K562 (cell line): ENCODE measurements around the gene CHD2. TPM values are rescaled to one million over a fixed set of nuclear protein-coding genes. Genes with fewer than 3 reads are reported as not detected.

Experiments
- ATAC-seq: fragments of 200-7000 bp; cut with Tn5 transposase; 3 replicates; pipeline ENCODE4 v1.9.1; 2020; ENCODE audit warnings: moderate library complexity
- BruUV-seq: library from RNA; stranded (reverse); fragments of 400-500 nt; replicated peaks from 2 replicates; lab custom pipeline; 2021; lab: Mats Ljungman, UMichigan
- CTCF ChIA-PET: fragments of 300-600 bp; formaldehyde crosslinking; extraction: SDS; loops from one replicate; lab custom pipeline; 2021; ENCODE audit warnings: low intra/inter-chr PET ratio; lab: Yijun Ruan, JAX
- POLR2A ChIA-PET: fragments of 300-600, 350-650 bp; sonication (Branson Sonifier 250); formaldehyde crosslinking; extraction: SDS; loops from one replicate; lab custom pipeline; 2021; ENCODE audit warnings: antibody characterized with exemption, inconsistent platforms; lab: Yijun Ruan, JAX
- DNase-seq, 4 experiments: peaks; one replicate each; pipeline versions ENCODE4 v3.0.0 to v3.0.0-alpha.2; 2011 to 2018; ENCODE audit warnings: low spot score in 3 of 4, mixed read lengths in 3 of 4; ENCODE audit errors: extremely low read depth in 1 of 4
- FAIRE-seq: peaks from 2 replicates; lab custom pipeline; 2011; peaks lifted over from hg19 to GRCh38; lab: Jason Lieb, UNC
- H2AFZ ChIP-seq: 2 replicates; pipeline ENCODE4 v1.6.0; 2011; ENCODE audit warnings: low read depth, low read length, control low read depth, inconsistent platforms
- H3K27ac ChIP-seq: fragments of 200-600 bp; 3 replicates; pipeline ENCODE4 v1.8.0; 2011; ENCODE audit warnings: low read depth, mild to moderate bottlenecking, control low read depth, inconsistent platforms, low read length, moderate library complexity, mixed read lengths; ENCODE audit errors: extremely low read depth
- H3K27me3 ChIP-seq, 2 experiments: fragments of 300-600 bp in 1 of 2; 2 replicates in 1 of 2; 3 replicates in 1 of 2; pipeline versions ENCODE4 v1.6.0 to v1.8.0; 2011; ENCODE audit warnings: inconsistent platforms in 2 of 2, low read length in 2 of 2, mild to moderate bottlenecking in 1 of 2, mixed read lengths in 1 of 2, moderate library complexity in 1 of 2; ENCODE audit not compliant: control insufficient read depth in 2 of 2, insufficient read depth in 2 of 2
- H3K36me3 ChIP-seq: fragments of 300-600 bp; 3 replicates; pipeline ENCODE4 v1.8.0; 2011; ENCODE audit warnings: mild to moderate bottlenecking, low read length, inconsistent platforms; ENCODE audit not compliant: control insufficient read depth, insufficient read depth
- H3K4me1 ChIP-seq, 2 experiments: fragments of 200-600 bp in 1 of 2; replicated peaks in 1 of 2; 2 replicates in 1 of 2; 3 replicates in 1 of 2; pipeline versions ENCODE4 v1.5.1 to v1.8.0; 2011; ENCODE audit warnings: inconsistent platforms in 2 of 2, low read length in 2 of 2, mild to moderate bottlenecking in 1 of 2, mixed read lengths in 1 of 2, moderate library complexity in 1 of 2; ENCODE audit not compliant: control insufficient read depth in 2 of 2, insufficient read depth in 2 of 2
- H3K4me2 ChIP-seq: 2 replicates; pipeline ENCODE4 v1.6.1; 2011; ENCODE audit warnings: low read length, control low read depth, inconsistent platforms, mixed read lengths; ENCODE audit not compliant: insufficient read depth
- H3K4me3 ChIP-seq: fragments of 200-600 bp; sonication (generic), shearing (Covaris generic); 2 replicates; pipeline ENCODE4 v1.5.1; 2016; ENCODE audit warnings: control low read depth, inconsistent platforms
- H3K79me2 ChIP-seq: fragments of 200-600 bp; 3 replicates; pipeline ENCODE4 v1.8.0; 2011; ENCODE audit warnings: low read length, inconsistent platforms; ENCODE audit not compliant: control insufficient read depth, insufficient read depth
- H3K9ac ChIP-seq, 2 experiments: 2 replicates each; pipeline versions ENCODE4 v1.6.0 to v1.6.1; 2011; ENCODE audit warnings: low read depth in 2 of 2, low read length in 2 of 2, control low read depth in 1 of 2, inconsistent platforms in 1 of 2, mild to moderate bottlenecking in 1 of 2, mixed read lengths in 1 of 2; ENCODE audit not compliant: insufficient read depth in 1 of 2
- H3K9me1 ChIP-seq: one replicate; pipeline ENCODE4 v1.6.0; 2011; ENCODE audit warnings: inconsistent platforms, mild to moderate bottlenecking, low read length, moderate library complexity; ENCODE audit not compliant: control insufficient read depth, insufficient read depth
- H3K9me3 ChIP-seq: replicated peaks from 2 replicates; pipeline ENCODE4 v1.5.1; 2011; ENCODE audit warnings: low read depth, low read length, inconsistent platforms; ENCODE audit not compliant: control insufficient read depth, insufficient read depth
- H4K20me1 ChIP-seq: replicated peaks from 2 replicates; pipeline ENCODE4 v1.6.1; 2011; ENCODE audit warnings: low read length, inconsistent platforms, mixed read lengths; ENCODE audit not compliant: control insufficient read depth, insufficient read depth
- CBX3 ChIP-seq, 2 experiments: IDR thresholded peaks; 1 replicate in 1 of 2; 2 replicates in 1 of 2; pipeline ENCODE4 v1.6.1; 2012; ENCODE audit warnings: inconsistent platforms in 2 of 2, low read length in 2 of 2, borderline replicate concordance in 1 of 2, control low read depth in 1 of 2
- CEBPB ChIP-seq: fragments of 450-650 bp; IDR thresholded peaks from 2 replicates; pipeline ENCODE4 v1.6.1; 2016; ENCODE audit warnings: missing genetic modification characterization, missing compliant biosample characterization
- ELF1 ChIP-seq: fragments of 200-800 bp; sonication (Bioruptor generic); IDR thresholded peaks from 2 replicates; pipeline ENCODE4 v1.6.1; 2016; ENCODE audit warnings: missing genetic modification characterization, missing compliant biosample characterization
- KLF6 ChIP-seq: fragments of 250-450 bp; sonication (Bioruptor Pico); IDR thresholded peaks from 2 replicates; pipeline ENCODE4 v1.4.0; 2020; ENCODE audit warnings: mild to moderate bottlenecking, moderate library complexity, borderline replicate concordance
- RBBP5 ChIP-seq: fragments of 200-600 bp; sonication (generic); IDR thresholded peaks from 2 replicates; pipeline ENCODE4 v1.6.1; 2012; ENCODE audit warnings: borderline replicate concordance, mild to moderate bottlenecking, low read length, control low read depth, inconsistent platforms; ENCODE audit not compliant: insufficient read depth, poor library complexity, severe bottlenecking
- SRSF7 ChIP-seq: fragments of 200-400 bp; formaldehyde crosslinking; optimal IDR thresholded peaks from 2 replicates; pipeline ENCODE3; 2017; ENCODE audit warnings: mild to moderate bottlenecking, low read depth, low read length
- ZNF124 ChIP-seq: sonication (generic); formaldehyde crosslinking; IDR thresholded peaks from 2 replicates; pipeline ENCODE4 v1.8.1; 2022; ENCODE audit warnings: missing genetic modification reagents
- WGBS: fragments of 100-300 bp; shearing (Covaris generic); methylation state at CpG from one replicate; pipeline ENCODE4 v1.1.6; 2016; ENCODE audit warnings: low coverage, mixed read lengths; ENCODE audit not compliant: insufficient coverage; ENCODE audit errors: missing lambda C conversion rate; 5-methylcytosine and 5-hydroxymethylcytosine counted together
- in situ Hi-C: fragments of 300-500 bp; cut with MboI; formaldehyde crosslinking; loops from 4 replicates; pipeline ENCODE4 v1.15.0; 2018; ENCODE audit warnings: inconsistent platforms, mixed read lengths
- intact Hi-C: fragments of 100-400 bp; cut with micrococcal nuclease; formaldehyde crosslinking; loops from 2 replicates; pipeline ENCODE4 v1.14.2; 2022
- polyA plus RNA-seq, 8 experiments: library from polyadenylated mRNA; depleted of rRNA in 4 of 8; stranded (reverse) in 5 of 8; unstranded in 3 of 8; fragments of >200 nt; fragmentation: Nextera tagmentation in 2 of 8; fragmentation: Illumina TruSeq in 1 of 8; extraction: Ambion mirVana in 2 of 8; extraction: Trizol in 1 of 8; gene quantifications; 2 replicates each; pipeline versions ENCODE4 v1.2.1 to v1.2.3, GENCODE V29; 2011 to 2014; ENCODE audit warnings: inconsistent platforms in 1 of 8, missing spikeins in 1 of 8
- total RNA-seq, 7 experiments: library from RNA; depleted of rRNA in 6 of 7; stranded (reverse); fragments of >200 nt in 6 of 7; fragmentation: Illumina TruSeq in 2 of 7; extraction: Trizol in 2 of 7; gene quantifications; 2 replicates each; pipeline versions ENCODE4 v1.2.1 to v1.2.3, GENCODE V29; 2011 to 2021; ENCODE audit warnings: low replicate concordance in 1 of 7
- TF ChIP-seq, protein P1 (sequence below): fragments of 250-450 bp; sonication (Bioruptor Pico); IDR thresholded peaks from 2 replicates; pipeline ENCODE4 v1.8.0; 2022; ENCODE audit warnings: inconsistent platforms, mild to moderate bottlenecking, moderate library complexity, borderline replicate concordance
- TF ChIP-seq, protein P2 (sequence below): fragments of 200-800 bp; sonication (Bioruptor generic); IDR thresholded peaks from 2 replicates; pipeline ENCODE4 v1.6.1; 2016; ENCODE audit warnings: missing genetic modification characterization, missing compliant biosample characterization
- TF ChIP-seq, protein P3 (sequence below): IDR thresholded peaks from 2 replicates; pipeline ENCODE4 v1.6.1; 2011; ENCODE audit warnings: borderline replicate concordance, low read depth, mild to moderate bottlenecking, moderate library complexity, low read length; ENCODE audit not compliant: insufficient read depth, poor library complexity, severe bottlenecking

CHD2 gene
- total and polyA plus RNA-seq, 9 of the 15 experiments (the other 6 are each of a cell fraction or from before 2014, with no cell fraction given): 38.9 to 70.8 (median 56.2) TPM

DNA sequence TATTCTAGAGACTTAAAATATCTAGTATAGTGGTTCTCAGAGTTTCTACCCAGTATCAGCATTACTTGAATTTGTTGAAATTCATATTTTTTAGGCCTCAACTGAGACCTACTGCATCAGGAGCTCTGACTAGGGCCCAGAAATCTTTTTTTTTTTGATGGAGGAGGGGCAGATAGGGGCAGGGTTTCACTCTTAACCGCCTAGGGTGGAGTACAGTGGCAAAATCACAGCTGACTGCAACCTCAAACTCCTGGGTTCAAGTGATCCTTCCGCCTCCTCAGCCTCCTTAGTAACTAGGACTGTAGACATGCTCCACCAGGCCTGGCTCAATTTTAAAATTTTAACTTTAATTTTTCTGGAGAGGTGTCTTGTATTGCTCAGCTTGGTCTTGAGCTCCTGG lies 36.6 kb downstream of the CHD2 start:
- H4K20me1 ChIP-seq: no peaks in the 10 kb centered on the region
- H3K4me1 ChIP-seq: no peaks in the 10 kb centered on the region
- FAIRE-seq (no peak), DNase-seq (no peak), ATAC-seq (no peak)
- POLR2A ChIA-PET: interaction anchor here (0.7 to 2.7 kb wide), 7 partner anchors 9 to 195 kb away, joined by 3 to 12 read pairs (median 4); no protein-coding TSS in a partner anchor
- no peak overlapping the region for H3K4me3 ChIP-seq
- H3K36me3 ChIP-seq: peaks cover 90% of the 10 kb centered on the region
- intact Hi-C loops (no loop called here), in situ Hi-C loops (no loop called here)
- no peak overlapping the region for H3K27ac ChIP-seq
- no peak overlapping the region for H3K9ac ChIP-seq
- no peak overlapping the region for H2AFZ ChIP-seq
- no peaks in the 10 kb centered on the region for H3K9me3 ChIP-seq
- no peak overlapping the region for H3K4me2 ChIP-seq
- peaks cover 16% of the 10 kb centered on the region; the same call in 1 of the 3 replicates for H3K79me2 ChIP-seq
- BruUV-seq: no TSS peak
- no peaks in the 10 kb centered on the region for H3K9me1 ChIP-seq
- 96% methylated on average over 2 of the region's 2 CpGs for WGBS
- CTCF ChIA-PET: no interaction called here
- H3K27me3 ChIP-seq: no peaks in the 10 kb centered on the region
- TF ChIP-seq, protein P1, sequence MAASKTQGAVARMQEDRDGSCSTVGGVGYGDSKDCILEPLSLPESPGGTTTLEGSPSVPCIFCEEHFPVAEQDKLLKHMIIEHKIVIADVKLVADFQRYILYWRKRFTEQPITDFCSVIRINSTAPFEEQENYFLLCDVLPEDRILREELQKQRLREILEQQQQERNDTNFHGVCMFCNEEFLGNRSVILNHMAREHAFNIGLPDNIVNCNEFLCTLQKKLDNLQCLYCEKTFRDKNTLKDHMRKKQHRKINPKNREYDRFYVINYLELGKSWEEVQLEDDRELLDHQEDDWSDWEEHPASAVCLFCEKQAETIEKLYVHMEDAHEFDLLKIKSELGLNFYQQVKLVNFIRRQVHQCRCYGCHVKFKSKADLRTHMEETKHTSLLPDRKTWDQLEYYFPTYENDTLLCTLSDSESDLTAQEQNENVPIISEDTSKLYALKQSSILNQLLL (CRISPR knock-in tag): no peak
- TF ChIP-seq, protein P2, sequence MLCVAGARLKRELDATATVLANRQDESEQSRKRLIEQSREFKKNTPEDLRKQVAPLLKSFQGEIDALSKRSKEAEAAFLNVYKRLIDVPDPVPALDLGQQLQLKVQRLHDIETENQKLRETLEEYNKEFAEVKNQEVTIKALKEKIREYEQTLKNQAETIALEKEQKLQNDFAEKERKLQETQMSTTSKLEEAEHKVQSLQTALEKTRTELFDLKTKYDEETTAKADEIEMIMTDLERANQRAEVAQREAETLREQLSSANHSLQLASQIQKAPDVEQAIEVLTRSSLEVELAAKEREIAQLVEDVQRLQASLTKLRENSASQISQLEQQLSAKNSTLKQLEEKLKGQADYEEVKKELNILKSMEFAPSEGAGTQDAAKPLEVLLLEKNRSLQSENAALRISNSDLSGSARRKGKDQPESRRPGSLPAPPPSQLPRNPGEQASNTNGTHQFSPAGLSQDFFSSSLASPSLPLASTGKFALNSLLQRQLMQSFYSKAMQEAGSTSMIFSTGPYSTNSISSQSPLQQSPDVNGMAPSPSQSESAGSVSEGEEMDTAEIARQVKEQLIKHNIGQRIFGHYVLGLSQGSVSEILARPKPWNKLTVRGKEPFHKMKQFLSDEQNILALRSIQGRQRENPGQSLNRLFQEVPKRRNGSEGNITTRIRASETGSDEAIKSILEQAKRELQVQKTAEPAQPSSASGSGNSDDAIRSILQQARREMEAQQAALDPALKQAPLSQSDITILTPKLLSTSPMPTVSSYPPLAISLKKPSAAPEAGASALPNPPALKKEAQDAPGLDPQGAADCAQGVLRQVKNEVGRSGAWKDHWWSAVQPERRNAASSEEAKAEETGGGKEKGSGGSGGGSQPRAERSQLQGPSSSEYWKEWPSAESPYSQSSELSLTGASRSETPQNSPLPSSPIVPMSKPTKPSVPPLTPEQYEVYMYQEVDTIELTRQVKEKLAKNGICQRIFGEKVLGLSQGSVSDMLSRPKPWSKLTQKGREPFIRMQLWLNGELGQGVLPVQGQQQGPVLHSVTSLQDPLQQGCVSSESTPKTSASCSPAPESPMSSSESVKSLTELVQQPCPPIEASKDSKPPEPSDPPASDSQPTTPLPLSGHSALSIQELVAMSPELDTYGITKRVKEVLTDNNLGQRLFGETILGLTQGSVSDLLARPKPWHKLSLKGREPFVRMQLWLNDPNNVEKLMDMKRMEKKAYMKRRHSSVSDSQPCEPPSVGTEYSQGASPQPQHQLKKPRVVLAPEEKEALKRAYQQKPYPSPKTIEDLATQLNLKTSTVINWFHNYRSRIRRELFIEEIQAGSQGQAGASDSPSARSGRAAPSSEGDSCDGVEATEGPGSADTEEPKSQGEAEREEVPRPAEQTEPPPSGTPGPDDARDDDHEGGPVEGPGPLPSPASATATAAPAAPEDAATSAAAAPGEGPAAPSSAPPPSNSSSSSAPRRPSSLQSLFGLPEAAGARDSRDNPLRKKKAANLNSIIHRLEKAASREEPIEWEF (CRISPR knock-in tag): no peak
- no peak for TF ChIP-seq CEBPB (tag)
- TF ChIP-seq ZNF124 (CRISPR knock-in tag): no peak
- no peak for TF ChIP-seq RBBP5
- no peak for TF ChIP-seq CBX3 (IDR thresholded peaks at IDR 0.05; ENCODE audit: borderline replicate concordance in 1 of 2, low read length in 2 of 2)
- no peak for TF ChIP-seq KLF6 (CRISPR knock-in tag)
- TF ChIP-seq, protein P3, sequence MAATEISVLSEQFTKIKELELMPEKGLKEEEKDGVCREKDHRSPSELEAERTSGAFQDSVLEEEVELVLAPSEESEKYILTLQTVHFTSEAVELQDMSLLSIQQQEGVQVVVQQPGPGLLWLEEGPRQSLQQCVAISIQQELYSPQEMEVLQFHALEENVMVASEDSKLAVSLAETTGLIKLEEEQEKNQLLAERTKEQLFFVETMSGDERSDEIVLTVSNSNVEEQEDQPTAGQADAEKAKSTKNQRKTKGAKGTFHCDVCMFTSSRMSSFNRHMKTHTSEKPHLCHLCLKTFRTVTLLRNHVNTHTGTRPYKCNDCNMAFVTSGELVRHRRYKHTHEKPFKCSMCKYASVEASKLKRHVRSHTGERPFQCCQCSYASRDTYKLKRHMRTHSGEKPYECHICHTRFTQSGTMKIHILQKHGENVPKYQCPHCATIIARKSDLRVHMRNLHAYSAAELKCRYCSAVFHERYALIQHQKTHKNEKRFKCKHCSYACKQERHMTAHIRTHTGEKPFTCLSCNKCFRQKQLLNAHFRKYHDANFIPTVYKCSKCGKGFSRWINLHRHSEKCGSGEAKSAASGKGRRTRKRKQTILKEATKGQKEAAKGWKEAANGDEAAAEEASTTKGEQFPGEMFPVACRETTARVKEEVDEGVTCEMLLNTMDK: no peak
- no peak for TF ChIP-seq ELF1 (tag)
- TF ChIP-seq SRSF7: no peak
